Muscle layer of colon (tissue), 2 donors: Measurements from ENCODE around the gene MOV10.

Experiments used
- H3K27ac ChIP-seq: one replicate; pipeline ENCODE4 v1.7.0; 2013; ENCODE audit warnings: low read depth, mild to moderate bottlenecking, low read length, moderate library complexity
- H3K27me3 ChIP-seq, 2 donors: one replicate each; pipeline ENCODE4 v1.7.0; 2013; ENCODE audit warnings: low read length in 2 of 2, mild to moderate bottlenecking in 2 of 2; ENCODE audit not compliant: insufficient read depth in 2 of 2, control insufficient read depth in 1 of 2
- H3K36me3 ChIP-seq: one replicate; pipeline ENCODE4 v1.7.0; 2013; ENCODE audit warnings: mild to moderate bottlenecking, low read length; ENCODE audit not compliant: insufficient read depth
- H3K4me1 ChIP-seq: one replicate; pipeline ENCODE4 v1.7.0; 2013; ENCODE audit warnings: mild to moderate bottlenecking, low read length; ENCODE audit not compliant: insufficient read depth
- H3K4me3 ChIP-seq, 2 donors: one replicate each; pipeline ENCODE4 v1.7.0; 2013; ENCODE audit warnings: low read length in 2 of 2, low read depth in 1 of 2, mild to moderate bottlenecking in 1 of 2, moderate library complexity in 1 of 2
- H3K9ac ChIP-seq: one replicate; pipeline ENCODE4 v1.7.0; 2013; ENCODE audit warnings: low read length
- H3K9me3 ChIP-seq: one replicate; pipeline ENCODE4 v1.7.0; 2013; ENCODE audit warnings: mild to moderate bottlenecking, low read length
- donor health status: abdominal sarcoma.
- donor health status: Adenocarcinoma of cecum.

The MOV10 gene

DNA sequence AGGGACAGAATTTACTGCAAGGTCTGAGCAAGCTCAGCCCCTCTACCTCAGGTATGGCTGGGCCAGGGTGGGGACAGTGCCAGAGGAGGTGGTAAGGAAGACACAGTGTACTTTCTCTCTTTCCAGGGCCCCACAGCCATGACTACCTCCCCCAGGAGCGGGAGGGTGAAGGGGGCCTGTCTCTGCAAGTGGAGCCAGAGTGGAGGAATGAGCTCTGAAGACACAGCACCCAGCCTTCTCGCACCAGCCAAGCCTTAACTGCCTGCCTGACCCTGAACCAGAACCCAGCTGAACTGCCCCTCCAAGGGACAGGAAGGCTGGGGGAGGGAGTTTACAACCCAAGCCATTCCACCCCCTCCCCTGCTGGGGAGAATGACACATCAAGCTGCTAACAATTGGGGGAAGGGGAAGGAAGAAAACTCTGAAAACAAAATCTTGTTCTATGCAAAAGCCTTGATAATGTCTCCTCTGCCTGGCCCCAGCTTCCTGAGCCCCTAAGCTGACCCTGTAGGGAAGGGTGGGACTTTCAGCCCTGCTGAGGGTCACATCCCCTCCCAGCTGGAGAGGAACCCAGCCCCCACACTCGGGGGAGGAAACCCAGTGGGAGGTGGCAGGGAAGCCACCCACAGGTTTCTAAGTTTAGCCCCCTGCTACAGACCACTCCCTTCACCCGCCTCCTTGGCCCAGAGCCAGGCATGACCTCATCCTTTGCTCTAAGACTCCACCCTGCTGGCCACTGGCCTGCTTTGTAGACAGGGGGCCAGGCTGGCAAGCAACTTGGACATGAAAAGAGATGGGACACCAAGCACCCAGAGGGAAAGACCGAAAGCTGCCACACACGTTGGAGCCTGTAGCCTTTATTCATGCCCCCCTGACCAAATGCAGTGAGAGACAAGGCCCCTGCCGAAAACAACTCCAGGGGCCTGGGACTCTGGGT, 26.1 kb downstream of the MOV10 start:
- H3K27ac ChIP-seq, result peak overlapping the region; percentile 79
- peak overlapping the region in 1 of 2 donors; percentile 12 for H3K4me3 ChIP-seq
- peaks cover 60% of the 10 kb centered on the region for H3K4me1 ChIP-seq
- no peaks in the 10 kb centered on the region for H3K27me3 ChIP-seq
- H3K36me3 ChIP-seq, result peaks cover 64% of the 10 kb centered on the region
- H3K9me3 ChIP-seq, result no peaks in the 10 kb centered on the region
- H3K9ac ChIP-seq, result peak overlapping the region; percentile 47

DNA sequence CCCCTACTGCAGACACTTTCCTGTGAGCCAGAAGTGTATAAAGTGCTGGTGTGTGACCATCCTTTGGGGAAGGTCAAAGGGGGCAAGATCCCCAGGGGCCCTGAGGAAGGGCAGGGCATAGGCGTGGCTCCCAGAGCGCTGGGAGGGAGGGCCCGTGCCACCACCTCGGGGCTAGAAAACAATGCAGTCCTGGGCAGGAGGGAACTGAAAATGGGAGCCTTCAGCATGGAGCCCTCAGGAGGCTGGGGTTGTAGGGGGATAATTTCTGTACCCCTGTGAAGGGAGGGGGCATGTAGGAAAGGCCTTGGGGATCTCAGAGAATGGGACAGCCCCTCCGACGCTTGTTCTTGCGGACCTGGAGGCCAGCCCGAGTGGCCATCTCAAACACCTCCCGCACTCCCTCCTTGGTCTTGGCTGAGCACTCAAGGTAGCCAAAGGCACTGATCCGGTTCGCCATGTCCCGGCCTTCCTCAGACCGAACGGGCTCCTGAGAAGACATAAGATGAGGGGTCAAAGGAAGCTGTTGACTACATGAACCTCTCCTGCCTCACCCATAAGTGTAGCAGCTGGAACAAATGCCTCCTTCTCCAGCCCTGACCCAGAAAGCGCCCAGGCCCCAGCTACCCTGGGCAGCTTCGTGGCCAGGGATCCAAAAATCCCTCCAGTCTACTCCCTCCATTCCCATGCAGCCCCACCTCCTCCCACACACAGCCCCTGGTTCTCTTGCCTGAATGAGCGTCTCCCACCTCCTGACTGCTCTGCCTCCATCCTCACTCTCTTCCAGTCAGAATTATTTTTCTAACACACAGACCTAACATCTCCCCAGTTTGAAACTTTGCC, 27.0 kb downstream of the MOV10 start:
- no peak overlapping the region for H3K4me3 ChIP-seq
- peaks cover 66% of the 10 kb centered on the region for H3K4me1 ChIP-seq
- peak overlapping the region; percentile 79 for H3K27ac ChIP-seq
- H3K9me3 ChIP-seq, result no peaks in the 10 kb centered on the region
- no peaks in the 10 kb centered on the region for H3K27me3 ChIP-seq
- peak overlapping the region; percentile 47 for H3K9ac ChIP-seq
- peaks cover 56% of the 10 kb centered on the region for H3K36me3 ChIP-seq

DNA sequence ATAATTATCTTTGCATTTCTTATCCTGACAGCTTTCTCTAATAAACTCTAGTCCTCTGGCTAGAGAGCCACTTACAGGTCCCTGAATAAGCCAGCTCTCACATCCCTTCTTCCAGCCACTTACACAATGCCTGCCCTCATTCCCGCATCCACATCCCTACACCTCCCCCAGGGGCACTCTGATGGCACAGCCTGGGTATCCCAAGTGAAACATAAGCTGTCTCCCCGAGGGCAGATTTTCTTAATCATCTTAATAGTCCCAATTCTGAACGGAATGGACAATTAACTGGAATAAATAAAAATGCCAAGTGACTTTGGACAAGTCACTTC, 27.6 kb downstream of the MOV10 start:
- Histone ChIP-seq H3K9ac (no peak overlapping the region), H3K4me3 (no peak overlapping the region), H3K27ac (no peak overlapping the region), H3K27me3 (no peaks in the 10 kb centered on the region), H3K9me3 (no peaks in the 10 kb centered on the region), H3K36me3 (peaks cover 50% of the 10 kb centered on the region), H3K4me1 (peaks cover 66% of the 10 kb centered on the region)

DNA sequence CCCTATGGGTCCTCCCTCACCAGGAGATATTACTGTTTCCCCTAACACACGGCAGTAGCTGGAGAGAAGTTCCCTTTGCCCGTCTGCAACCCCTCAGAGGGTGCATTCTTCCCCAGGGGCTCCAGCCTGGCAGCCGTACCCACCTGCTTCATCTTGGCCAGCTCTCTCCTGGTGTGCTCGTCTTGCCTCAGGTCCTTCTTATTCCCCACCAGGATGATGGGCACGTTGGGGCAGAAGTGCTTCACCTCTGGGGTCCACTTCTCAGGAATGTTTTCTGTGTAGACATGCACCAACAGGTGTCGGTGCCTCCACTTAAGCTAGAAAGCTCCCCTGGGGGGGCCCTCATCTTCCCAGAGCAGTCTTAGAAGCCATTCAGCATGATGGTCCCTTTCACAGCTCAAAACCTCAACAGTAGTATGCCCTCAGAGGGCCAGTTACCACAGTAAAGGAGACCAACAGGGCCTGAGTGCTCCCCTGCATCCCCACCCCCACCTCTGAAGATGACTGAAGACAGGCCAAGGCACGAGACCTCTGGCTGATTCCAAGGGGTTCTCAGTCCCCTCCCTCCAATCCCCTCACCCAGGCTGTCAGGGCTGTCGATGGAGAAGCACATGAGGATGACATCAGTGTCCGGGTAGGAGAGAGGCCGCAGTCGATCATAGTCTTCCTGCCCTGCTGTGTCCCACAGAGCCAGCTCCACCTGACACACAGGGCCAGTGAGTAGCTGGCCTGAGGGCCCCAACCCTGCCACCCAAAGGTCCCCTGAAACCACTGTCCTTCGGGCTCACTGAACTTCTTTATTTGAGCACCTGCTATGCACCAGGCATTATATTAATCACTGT, 28.2 kb downstream of the MOV10 start:
- Histone ChIP-seq H3K9me3 (no peaks in the 10 kb centered on the region), H3K27me3 (no peaks in the 10 kb centered on the region), H3K27ac (peak overlapping the region; percentile 25), H3K36me3 (peaks cover 45% of the 10 kb centered on the region), H3K9ac (no peak overlapping the region), H3K4me1 (peaks cover 70% of the 10 kb centered on the region), H3K4me3 (no peak overlapping the region)

DNA sequence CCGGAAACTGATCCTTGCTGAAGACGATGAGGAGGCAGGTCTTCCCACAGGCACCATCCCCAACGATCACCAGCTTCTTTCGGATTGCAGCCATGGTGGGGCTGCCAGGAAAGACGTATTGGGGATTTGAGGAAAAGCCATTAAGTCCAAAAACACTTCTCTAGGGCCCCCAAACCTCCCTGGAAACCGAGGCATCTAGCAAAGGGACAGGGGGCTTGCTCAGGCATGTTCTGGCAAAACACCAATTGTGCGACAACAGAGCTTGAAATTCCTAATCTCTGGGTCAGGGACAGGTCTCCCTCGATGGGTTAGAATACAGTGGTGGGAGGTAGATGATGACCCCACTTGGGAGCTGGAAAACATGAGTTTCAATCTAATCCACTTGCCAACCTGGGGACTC, 29.2 kb downstream of the MOV10 start:
- Histone ChIP-seq H3K9me3 (no peaks in the 10 kb centered on the region), H3K27me3 (no peaks in the 10 kb centered on the region), H3K36me3 (peaks cover 35% of the 10 kb centered on the region), H3K4me1 (peaks cover 72% of the 10 kb centered on the region), H3K4me3 (no peak overlapping the region), H3K27ac (no peak overlapping the region), H3K9ac (no peak overlapping the region)

DNA sequence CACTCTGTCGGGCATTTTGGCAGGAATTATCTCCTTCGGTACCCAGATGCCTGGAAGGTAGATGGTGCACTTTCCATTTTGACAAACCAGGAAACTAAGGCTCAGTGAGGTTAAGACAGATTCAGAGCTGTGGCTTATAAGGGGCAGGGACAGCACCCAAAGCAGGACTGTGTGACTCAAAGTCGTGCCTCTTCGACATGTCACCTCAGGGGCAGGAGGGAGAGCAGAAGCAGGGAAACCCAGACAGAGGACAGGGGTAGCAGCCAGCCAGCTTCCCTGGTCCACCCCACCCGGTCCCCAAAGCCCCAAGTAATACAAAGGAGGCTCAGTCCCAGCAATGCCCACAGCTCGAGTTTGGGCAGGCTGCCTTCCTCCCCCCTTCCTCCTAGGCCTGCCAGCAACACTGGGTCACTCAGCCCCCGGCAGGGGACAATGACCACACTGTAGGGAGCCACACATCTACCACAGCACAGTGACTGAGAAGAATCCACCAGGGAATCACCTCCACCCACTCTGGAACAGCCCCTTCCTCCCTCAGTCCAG, 30.0 kb downstream of the MOV10 start:
- H3K27ac ChIP-seq, result peak overlapping the region; percentile 96
- peaks cover 29% of the 10 kb centered on the region for H3K36me3 ChIP-seq
- H3K9ac ChIP-seq, result peak overlapping the region; percentile 92
- peaks cover 71% of the 10 kb centered on the region for H3K4me1 ChIP-seq
- peak overlapping the region; percentile 12 to 81 for H3K4me3 ChIP-seq
- no peaks in the 10 kb centered on the region for H3K27me3 ChIP-seq
- H3K9me3 ChIP-seq, result no peaks in the 10 kb centered on the region

DNA sequence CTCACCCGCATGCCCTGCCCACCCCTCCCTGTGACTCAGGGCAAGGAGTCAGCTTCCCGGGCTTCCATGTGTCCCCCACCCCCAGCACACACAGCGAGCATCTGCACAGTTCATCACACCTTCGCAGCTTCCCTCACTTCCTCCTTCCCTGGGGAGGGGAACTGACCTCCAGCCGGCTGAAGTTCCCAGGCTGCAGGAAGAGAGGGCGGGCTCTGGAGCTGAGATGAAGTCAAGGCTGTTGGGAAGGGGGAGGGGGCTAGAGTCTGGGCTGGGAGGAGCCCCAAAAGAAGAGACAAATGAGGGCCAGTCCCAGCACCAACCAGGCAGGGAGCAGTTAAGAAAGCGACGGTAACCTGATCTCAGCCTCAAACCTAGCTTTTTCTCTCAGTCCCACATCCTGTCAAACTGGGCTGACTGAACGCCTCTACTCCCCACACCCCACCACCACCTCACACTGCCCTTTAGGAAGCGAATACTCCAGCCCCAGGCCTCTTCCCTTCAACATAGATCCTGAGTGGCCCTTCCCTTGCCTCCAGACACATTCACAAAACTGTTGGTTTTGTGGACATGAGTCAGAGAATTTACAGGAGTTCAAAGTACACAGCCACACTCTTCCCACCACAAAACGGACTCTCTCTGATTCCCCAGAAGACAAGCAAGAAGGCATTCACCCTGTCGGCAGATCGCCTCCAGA, 30.6 kb downstream of the MOV10 start:
- peak overlapping the region; percentile 81 to 95 for H3K4me3 ChIP-seq
- peak overlapping the region; percentile 92 for H3K9ac ChIP-seq
- peaks cover 65% of the 10 kb centered on the region for H3K4me1 ChIP-seq
- peak overlapping the region; percentile 96 for H3K27ac ChIP-seq
- no peaks in the 10 kb centered on the region for H3K9me3 ChIP-seq
- no peaks in the 10 kb centered on the region for H3K27me3 ChIP-seq
- H3K36me3 ChIP-seq, result peaks cover 25% of the 10 kb centered on the region

DNA sequence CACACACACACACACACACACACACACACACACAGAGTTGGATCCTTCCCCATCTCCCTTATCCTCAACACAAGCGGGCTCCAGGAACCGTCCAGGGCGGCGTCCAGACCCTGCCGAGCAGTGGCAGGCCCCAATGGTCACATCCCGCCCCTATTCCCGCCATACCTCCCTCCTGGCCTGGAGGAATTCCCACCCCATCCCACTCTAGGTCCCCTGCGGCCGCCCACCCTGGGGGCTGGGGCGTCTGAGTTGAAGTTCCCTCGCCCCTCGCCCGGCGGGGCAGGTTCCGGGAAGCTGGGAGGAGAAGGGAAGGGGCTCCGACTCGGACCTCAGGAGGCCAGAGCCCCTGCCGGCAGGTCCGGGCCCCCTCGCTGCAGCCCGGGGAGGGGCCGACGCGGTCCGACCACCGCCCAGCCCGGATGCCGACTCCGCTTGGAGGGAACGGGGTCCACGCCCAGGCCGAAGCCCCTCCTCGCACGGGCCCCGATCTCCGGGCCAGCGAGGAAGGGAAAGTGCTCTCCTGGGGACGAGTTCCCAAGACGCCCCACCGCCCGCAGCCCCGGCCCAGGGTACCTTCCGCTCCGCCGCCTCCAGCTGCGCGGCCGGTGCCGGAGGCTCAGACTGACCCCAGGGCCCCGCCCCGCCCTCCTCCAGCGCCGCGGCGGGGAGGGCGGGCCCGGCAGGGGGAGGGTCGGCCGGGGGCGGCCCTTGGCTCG, 32.2 kb downstream of the MOV10 start, which contains the start of gene RHOC:
RHOC (minus strand) TSS at position 623 of the 716 bp plus-strand sequence. CDS start 3,328 bp downstream, outside the sequence.
- H3K36me3 ChIP-seq, result peaks cover 18% of the 10 kb centered on the region
- H3K27me3 ChIP-seq, result no peaks in the 10 kb centered on the region
- H3K9ac ChIP-seq, result peak within 1 kb of the TSS; percentile 92
- peak within 1 kb of the TSS; percentile 96 for H3K27ac ChIP-seq
- H3K4me1 ChIP-seq, result peaks cover 49% of the 10 kb centered on the region
- H3K9me3 ChIP-seq, result no peaks in the 10 kb centered on the region
- H3K4me3 ChIP-seq, result peak within 1 kb of the TSS; percentile 81 to 95

DNA sequence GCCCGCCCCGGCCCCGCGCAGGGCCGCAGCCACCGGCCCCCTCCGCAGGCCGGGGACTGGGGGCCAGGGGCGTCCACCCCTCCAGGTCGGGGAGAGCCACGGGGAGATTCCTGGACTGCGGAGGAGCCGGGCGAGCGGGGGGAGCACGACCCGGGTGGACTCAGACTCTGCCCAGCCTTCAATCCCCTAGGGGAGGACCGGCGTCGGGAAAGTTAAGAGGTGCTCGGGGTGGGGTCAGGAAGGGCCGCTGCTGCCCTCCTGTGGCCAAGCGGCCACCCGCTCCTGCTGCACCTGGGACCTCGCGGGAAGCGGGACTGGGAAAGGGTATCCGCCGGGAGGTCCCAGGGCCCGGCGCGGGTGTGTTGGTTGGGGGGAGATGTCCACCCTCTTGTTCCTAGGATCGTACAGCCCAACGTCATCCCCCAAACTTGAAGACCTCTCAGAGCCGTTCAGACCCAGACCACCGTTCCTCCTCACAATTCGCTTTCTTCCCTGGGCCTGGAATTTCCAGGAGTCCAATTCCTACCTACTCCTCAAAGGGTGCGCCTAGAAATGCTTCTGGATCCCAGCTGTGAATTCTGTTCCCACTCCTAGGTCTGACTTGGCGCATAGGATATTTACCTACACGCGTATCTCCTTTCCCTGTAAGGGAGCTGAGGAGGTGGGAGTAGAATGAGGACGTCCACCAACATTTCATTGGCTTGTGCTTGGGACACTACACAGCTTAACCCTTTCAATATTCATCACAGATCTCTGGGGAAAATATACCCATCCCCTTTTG, 33.0 kb downstream of the MOV10 start:
- peaks cover 42% of the 10 kb centered on the region for H3K4me1 ChIP-seq
- H3K27ac ChIP-seq, result peak overlapping the region; percentile 70
- no peak overlapping the region for H3K9ac ChIP-seq
- H3K4me3 ChIP-seq, result peak overlapping the region; percentile 81 to 95
- no peaks in the 10 kb centered on the region for H3K27me3 ChIP-seq
- peaks cover 10% of the 10 kb centered on the region for H3K36me3 ChIP-seq
- no peaks in the 10 kb centered on the region for H3K9me3 ChIP-seq
